ENCODE results near the gene GNB1L. TPM values are rescaled to one million over a fixed set of nuclear protein-coding genes. Genes with fewer than 3 reads are reported as not detected.

GNB1L gene
- total RNA-seq, 4 donors from 2014 or later = 0.59 to 12.2 (median 3.1) TPM

- Histone ChIP-seq H3K27ac (no peak overlapping the region), H3K27me3 (peaks cover 11 to 49% of the 10 kb centered on the region in 2 donors), H3K36me3 (no peaks in the 10 kb centered on the region), H3K9me3 (no peaks in the 10 kb centered on the region), H3K4me3 (no peak overlapping the region), H3K4me1 (peaks cover 0 to 12% of the 10 kb centered on the region in 2 donors)
- intact Hi-C loops (cut with DNase I; ENCODE audit: low total_unique reads) = no loop called here
- no peak for DNase-seq
- TF ChIP-seq CTCF (IDR thresholded peaks at IDR 0.05) (no peak), POLR2A (IDR thresholded peaks at IDR 0.05) (no peak)
Observed at GRCh38 chr22:19763458-19764298, 91.0 kb downstream of the GNB1L start.

- no peak for DNase-seq
- Histone ChIP-seq H3K4me1 (peaks cover 0 to 12% of the 10 kb centered on the region in 2 donors), H3K36me3 (no peaks in the 10 kb centered on the region), H3K9me3 (no peaks in the 10 kb centered on the region), H3K27ac (no peak overlapping the region), H3K27me3 (peaks cover 11 to 40% of the 10 kb centered on the region in 2 donors), H3K4me3 (no peak overlapping the region)
- intact Hi-C loops (cut with DNase I; ENCODE audit: low total_unique reads) = no loop called here
- no peak for TF ChIP-seq CTCF (IDR thresholded peaks at IDR 0.05)
Observed at GRCh38 chr22:19762568-19763457, 91.9 kb downstream of the GNB1L start.

- no peaks in the 10 kb centered on the region for H3K36me3 ChIP-seq
- intact Hi-C loops (cut with DNase I; ENCODE audit: low total_unique reads) = no loop called here
- no peak overlapping the region for H3K27ac ChIP-seq
- H3K4me1 ChIP-seq = peaks cover 0 to 12% of the 10 kb centered on the region in 2 donors
- H3K9me3 ChIP-seq = no peaks in the 10 kb centered on the region
- TF ChIP-seq POLR2A (IDR thresholded peaks at IDR 0.05) (no peak), CTCF (IDR thresholded peaks at IDR 0.05) (no peak)
- no peak overlapping the region for H3K4me3 ChIP-seq
- peaks cover 9 to 34% of the 10 kb centered on the region in 2 donors for H3K27me3 ChIP-seq
- DNase-seq = no peak
Observed at GRCh38 chr22:19761725-19762567, 92.7 kb downstream of the GNB1L start.

- intact Hi-C loops (cut with DNase I; ENCODE audit: low total_unique reads) = no loop called here
- H3K27me3 ChIP-seq = peaks cover 14 to 39% of the 10 kb centered on the region in 2 donors
- peaks cover 0 to 18% of the 10 kb centered on the region in 2 donors for H3K4me1 ChIP-seq
- no peaks in the 10 kb centered on the region for H3K9me3 ChIP-seq
- TF ChIP-seq CTCF (IDR thresholded peaks at IDR 0.05) (no peak), POLR2A (IDR thresholded peaks at IDR 0.05) (no peak)
- no peak for DNase-seq
- no peaks in the 10 kb centered on the region for H3K36me3 ChIP-seq
- no peak overlapping the region for H3K4me3 ChIP-seq
- H3K27ac ChIP-seq = no peak overlapping the region
Observed at GRCh38 chr22:19760951-19761724, 93.5 kb downstream of the GNB1L start.
